ENCODE measurements around the gene ZNF506. TPM values are rescaled to one million over a fixed set of nuclear protein-coding genes. Genes with fewer than 3 reads are reported as not detected.
"Not testable (repeated sequence)": the region's sequence is repeated elsewhere in the genome, so short reads cannot be mapped to it uniquely, and the experiment has no call there.

Gene ZNF506
- total and polyA plus RNA-seq, 2 experiments from 2014 or later, result 9.3 to 49.9 TPM

GRCh38 chr19:19776206-19777008, 45.1 kb downstream of the ZNF506 start:
- no peaks in the 10 kb centered on the region for H3K27me3 ChIP-seq
- H3K9me3 ChIP-seq (ENCODE audit: low read depth), result no peaks in the 10 kb centered on the region
- peak; percentile 98 to 100 for DNase-seq (ENCODE audit: low read depth in 1 of 2, low spot score in 1 of 2)
- H3K4me3 ChIP-seq, result peak overlapping the region; percentile 63
- no peaks in the 10 kb centered on the region for H3K36me3 ChIP-seq
- H3K27ac ChIP-seq, result peak overlapping the region; percentile 86
- no peaks in the 10 kb centered on the region for H3K4me1 ChIP-seq (ENCODE audit: low read depth)
- no peak for TF ChIP-seq CTCF (IDR thresholded peaks at IDR 0.05; ENCODE audit: low read depth, low read length)

GRCh38 chr19:19775891-19776205, 45.7 kb downstream of the ZNF506 start:
- Histone ChIP-seq H3K9me3 (ENCODE audit: low read depth) (no peaks in the 10 kb centered on the region), H3K4me3 (peak overlapping the region; percentile 63), H3K27me3 (no peaks in the 10 kb centered on the region), H3K27ac (peak overlapping the region; percentile 86), H3K36me3 (no peaks in the 10 kb centered on the region), H3K4me1 (ENCODE audit: low read depth) (no peaks in the 10 kb centered on the region)
- no peak for DNase-seq (ENCODE audit: low read depth in 1 of 2, low spot score in 1 of 2)
- TF ChIP-seq CTCF (IDR thresholded peaks at IDR 0.05; ENCODE audit: low read depth, low read length), result no peak

- no peak for DNase-seq (ENCODE audit: low read depth in 1 of 2, low spot score in 1 of 2)
- H3K27ac ChIP-seq, result no peak overlapping the region
- no peak for TF ChIP-seq CTCF (IDR thresholded peaks at IDR 0.05; ENCODE audit: low read depth, low read length)
- no peak overlapping the region for H3K4me3 ChIP-seq
- H3K4me1 ChIP-seq (ENCODE audit: low read depth), result no peaks in the 10 kb centered on the region
- H3K36me3 ChIP-seq, result no peaks in the 10 kb centered on the region
- no peaks in the 10 kb centered on the region for H3K9me3 ChIP-seq (ENCODE audit: low read depth)
- H3K27me3 ChIP-seq, result no peaks in the 10 kb centered on the region
Measured at GRCh38 chr19:19774354-19775033, 47.1 kb downstream of the ZNF506 start.

- not testable (repeated sequence) for H3K27ac ChIP-seq; DNase-seq (ENCODE audit: low read depth in 1 of 2, low spot score in 1 of 2); H3K27me3 ChIP-seq; H3K4me3 ChIP-seq; H3K4me1 ChIP-seq (ENCODE audit: low read depth); H3K9me3 ChIP-seq (ENCODE audit: low read depth); H3K36me3 ChIP-seq
Measured at GRCh38 chr19:19771963-19772362, 49.6 kb downstream of the ZNF506 start.

GRCh38 chr19:19769971-19770370, 51.6 kb downstream of the ZNF506 start:
- H3K27ac ChIP-seq; H3K36me3 ChIP-seq; H3K4me3 ChIP-seq; H3K4me1 ChIP-seq (ENCODE audit: low read depth); H3K9me3 ChIP-seq (ENCODE audit: low read depth); DNase-seq (ENCODE audit: low read depth in 1 of 2, low spot score in 1 of 2); H3K27me3 ChIP-seq: not testable (repeated sequence)

- no peaks in the 10 kb centered on the region for H3K4me1 ChIP-seq (ENCODE audit: low read depth)
- no peaks in the 10 kb centered on the region for H3K9me3 ChIP-seq (ENCODE audit: low read depth)
- H3K36me3 ChIP-seq, result no peaks in the 10 kb centered on the region
- H3K27ac ChIP-seq, result no peak overlapping the region
- no peak overlapping the region for H3K4me3 ChIP-seq
- DNase-seq (ENCODE audit: low read depth in 1 of 2, low spot score in 1 of 2), result no peak
- no peak for TF ChIP-seq CTCF (IDR thresholded peaks at IDR 0.05; ENCODE audit: low read depth, low read length)
- no peaks in the 10 kb centered on the region for H3K27me3 ChIP-seq
Measured at GRCh38 chr19:19758164-19758563, 63.4 kb downstream of the ZNF506 start.
